H1 (cell line): ENCODE data around the gene OR13C9. TPM values are rescaled to one million over a fixed set of nuclear protein-coding genes. Genes with fewer than 3 reads are reported as not detected.

Experiments used
- CTBP2 ChIP-seq: IDR thresholded peaks from 2 replicates; pipeline ENCODE4 v1.7.0; 2011; ENCODE audit warnings: borderline replicate concordance, mild to moderate bottlenecking, moderate library complexity, mixed read lengths, low read length; ENCODE audit not compliant: insufficient read depth, insufficient read length
- TAF7 ChIP-seq: optimal IDR thresholded peaks from 2 replicates; pipeline ENCODE3; 2011; ENCODE audit warnings: low read depth, mild to moderate bottlenecking, inconsistent platforms, low read length, moderate library complexity, borderline replicate concordance
- ZNF274 ChIP-seq: IDR thresholded peaks from 2 replicates; pipeline ENCODE4 v1.7.0; 2012; ENCODE audit warnings: low read length, borderline replicate concordance; ENCODE audit errors: extremely low read depth
- polyA plus RNA-seq, 7 experiments: library from polyadenylated mRNA; depleted of rRNA in 3 of 7; stranded (reverse) in 5 of 7; unstranded in 2 of 7; fragments of >200 nt in 5 of 7; fragments of 200-250 nt in 2 of 7; gene quantifications; 1 replicate in 5 of 7; 2 replicates in 1 of 7; 4 replicates in 1 of 7; pipeline versions ENCODE4 v1.2.1 to v1.2.3, GENCODE V29; 2011 to 2013; ENCODE audit warnings: missing spikeins in 2 of 7, mixed read lengths in 2 of 7
- total RNA-seq: library from RNA; stranded (reverse); fragmentation: NEBNext Ultra II Directional; extraction: Animal tissue kit (Norgen Biotek cat#: 25700); gene quantifications from 2 replicates; pipeline ENCODE4 v1.2.1, GENCODE V29; 2021
- TF ChIP-seq, protein P1 (sequence below): IDR thresholded peaks from 2 replicates; pipeline ENCODE4 v1.6.1; 2012; ENCODE audit warnings: low read length, inconsistent platforms
- TF ChIP-seq, protein P2 (sequence below), 3 experiments: IDR thresholded peaks; 1 replicate in 2 of 3; 2 replicates in 1 of 3; pipeline versions ENCODE4 v1.5.1 to v1.6.1; 2011; ENCODE audit warnings: low read length in 3 of 3, mild to moderate bottlenecking in 3 of 3, inconsistent platforms in 2 of 3, low read depth in 1 of 3, moderate library complexity in 1 of 3; ENCODE audit not compliant: insufficient read depth in 1 of 3; ENCODE audit errors: control extremely low read depth in 1 of 3

The OR13C9 gene
- total and polyA plus RNA-seq, 2 of the 8 experiments (the other 6 are each of a cell fraction or from before 2014, with no cell fraction given), result not detected

DNA sequence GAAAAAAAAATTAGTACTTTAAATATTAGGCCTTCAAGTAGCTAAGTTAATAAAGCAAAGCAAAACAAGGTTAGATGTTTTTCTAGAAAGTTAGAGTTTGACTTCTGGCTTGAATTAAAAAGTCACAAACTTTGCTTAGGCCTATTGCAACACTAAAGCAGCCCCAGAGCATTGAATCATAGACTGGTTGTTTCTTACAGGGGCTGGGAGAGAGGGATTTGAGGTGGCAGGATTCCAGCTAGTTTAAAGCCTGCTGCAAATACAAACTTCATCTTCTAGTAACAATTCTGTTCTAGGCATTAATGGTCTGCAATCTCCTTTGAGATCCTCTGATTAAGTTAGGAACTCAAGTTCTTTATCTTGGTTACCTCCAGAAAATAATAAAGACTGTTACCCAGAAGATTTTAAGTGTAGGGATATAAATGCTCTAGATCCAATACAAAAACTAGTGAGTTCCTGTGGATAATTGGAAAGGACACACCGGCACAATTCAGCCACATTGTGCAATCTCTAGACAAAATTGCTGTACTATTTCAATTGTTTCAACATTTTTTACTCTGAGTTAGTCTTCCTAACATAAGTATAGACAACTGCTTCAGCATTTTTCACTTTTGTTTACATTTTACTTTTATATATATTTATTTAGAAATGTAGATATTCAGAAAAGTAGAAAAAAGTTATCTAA lies 31.4 kb downstream of the OR13C9 start (continued):
- TF ChIP-seq, protein P1, sequence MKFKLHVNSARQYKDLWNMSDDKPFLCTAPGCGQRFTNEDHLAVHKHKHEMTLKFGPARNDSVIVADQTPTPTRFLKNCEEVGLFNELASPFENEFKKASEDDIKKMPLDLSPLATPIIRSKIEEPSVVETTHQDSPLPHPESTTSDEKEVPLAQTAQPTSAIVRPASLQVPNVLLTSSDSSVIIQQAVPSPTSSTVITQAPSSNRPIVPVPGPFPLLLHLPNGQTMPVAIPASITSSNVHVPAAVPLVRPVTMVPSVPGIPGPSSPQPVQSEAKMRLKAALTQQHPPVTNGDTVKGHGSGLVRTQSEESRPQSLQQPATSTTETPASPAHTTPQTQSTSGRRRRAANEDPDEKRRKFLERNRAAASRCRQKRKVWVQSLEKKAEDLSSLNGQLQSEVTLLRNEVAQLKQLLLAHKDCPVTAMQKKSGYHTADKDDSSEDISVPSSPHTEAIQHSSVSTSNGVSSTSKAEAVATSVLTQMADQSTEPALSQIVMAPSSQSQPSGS, result no peak
- TF ChIP-seq ZNF274, result no peak
- TF ChIP-seq TAF7, result no peak
- no peak for TF ChIP-seq CTBP2
- TF ChIP-seq, protein P2, sequence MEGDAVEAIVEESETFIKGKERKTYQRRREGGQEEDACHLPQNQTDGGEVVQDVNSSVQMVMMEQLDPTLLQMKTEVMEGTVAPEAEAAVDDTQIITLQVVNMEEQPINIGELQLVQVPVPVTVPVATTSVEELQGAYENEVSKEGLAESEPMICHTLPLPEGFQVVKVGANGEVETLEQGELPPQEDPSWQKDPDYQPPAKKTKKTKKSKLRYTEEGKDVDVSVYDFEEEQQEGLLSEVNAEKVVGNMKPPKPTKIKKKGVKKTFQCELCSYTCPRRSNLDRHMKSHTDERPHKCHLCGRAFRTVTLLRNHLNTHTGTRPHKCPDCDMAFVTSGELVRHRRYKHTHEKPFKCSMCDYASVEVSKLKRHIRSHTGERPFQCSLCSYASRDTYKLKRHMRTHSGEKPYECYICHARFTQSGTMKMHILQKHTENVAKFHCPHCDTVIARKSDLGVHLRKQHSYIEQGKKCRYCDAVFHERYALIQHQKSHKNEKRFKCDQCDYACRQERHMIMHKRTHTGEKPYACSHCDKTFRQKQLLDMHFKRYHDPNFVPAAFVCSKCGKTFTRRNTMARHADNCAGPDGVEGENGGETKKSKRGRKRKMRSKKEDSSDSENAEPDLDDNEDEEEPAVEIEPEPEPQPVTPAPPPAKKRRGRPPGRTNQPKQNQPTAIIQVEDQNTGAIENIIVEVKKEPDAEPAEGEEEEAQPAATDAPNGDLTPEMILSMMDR (IDR thresholded peaks at IDR 0.05; ENCODE audit: control extremely low read depth in 1 of 3, insufficient read depth in 1 of 3, low read depth in 1 of 3, low read length in 3 of 3), result no peak
